Measurements from ENCODE around the gene OCRL.

DNA sequence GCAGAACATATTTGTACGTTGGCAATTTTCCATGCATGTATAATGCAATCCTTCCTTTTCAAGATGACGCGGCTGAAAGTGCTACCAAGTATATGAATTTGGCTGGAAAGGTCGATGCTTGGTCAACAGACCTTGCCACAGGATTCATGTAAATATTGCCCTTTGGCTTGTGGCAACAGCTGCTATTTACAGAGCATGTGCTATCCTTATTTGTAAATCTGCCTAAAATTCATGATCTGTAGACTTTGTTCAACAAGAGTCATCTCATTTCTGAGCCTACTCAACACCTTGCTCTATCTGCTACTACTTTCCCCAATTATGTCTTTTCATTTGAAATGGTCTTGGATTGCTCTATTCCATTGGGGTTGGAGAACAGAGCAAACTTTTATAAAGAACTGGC is 14.9 kb upstream of the OCRL start:
- TF ChIP-seq CTCF (IDR thresholded peaks at IDR 0.05) (no peak), POLR2A (IDR thresholded peaks at IDR 0.05) (no peak)
